Thyroid gland (tissue), 4 donors: ENCODE results near the gene METTL22. TPM values are rescaled to one million over a fixed set of nuclear protein-coding genes. Genes with fewer than 3 reads are reported as not detected.

ENCODE experiments used
- DNase-seq, 2 donors: peaks; one replicate each; pipeline ENCODE4 v3.0.0-alpha.2; 2019
- H3K27ac ChIP-seq, 3 donors: fragments of 200-600 bp; sonication (generic); 1 replicate in 2 of 3; 2 replicates in 1 of 3; pipeline ENCODE4 v1.5.1; 2016 to 2019; ENCODE audit warnings: mild to moderate bottlenecking in 1 of 3, moderate library complexity in 1 of 3
- H3K27me3 ChIP-seq: fragments of 200-600 bp; sonication (generic); one replicate; pipeline ENCODE4 v1.5.1; 2019
- H3K36me3 ChIP-seq, 2 donors: fragments of 200-600 bp; sonication (generic); one replicate each; pipeline ENCODE4 v1.5.1; 2016 to 2019
- H3K4me1 ChIP-seq, 2 donors: fragments of 200-600 bp; sonication (generic); one replicate each; pipeline ENCODE4 v1.5.1; 2017 to 2019
- H3K4me3 ChIP-seq, 3 donors: fragments of 200-600 bp; sonication (generic); replicated peaks in 1 of 3; 1 replicate in 2 of 3; 2 replicates in 1 of 3; pipeline ENCODE4 v1.5.1; 2016; ENCODE audit warnings: mild to moderate bottlenecking in 1 of 3
- H3K9me3 ChIP-seq: fragments of 200-600 bp; sonication (generic); one replicate; pipeline ENCODE4 v1.5.1; 2017
- POLR2A ChIP-seq, 2 donors: fragments of 450-650 bp; IDR thresholded peaks; one replicate each; pipeline ENCODE4 v1.6.1; 2017; ENCODE audit warnings: antibody characterized with exemption in 2 of 2, mild to moderate bottlenecking in 2 of 2, moderate library complexity in 1 of 2
- WGBS, 2 donors: methylation state at CpG; one replicate each; pipeline ENCODE4 v1.1.5; 2017; 5-methylcytosine and 5-hydroxymethylcytosine counted together
- intact Hi-C: fragments of 100-400 bp; cut with DNase I; formaldehyde crosslinking; loops from one replicate; pipeline ENCODE4 v1.15.1; 2023
- total RNA-seq, 4 donors: library from RNA; depleted of rRNA; stranded (reverse); fragments of >200 nt; gene quantifications; one replicate each; pipeline ENCODE4 v1.2.3, GENCODE V29; 2016
- TF ChIP-seq, protein P1 (sequence below), 6 experiments: fragments of 200-600 bp in 3 of 6; fragments of 450-650 bp in 3 of 6; sonication (generic) in 3 of 6; IDR thresholded peaks; one replicate each; pipeline ENCODE4 v1.5.1; 2016 to 2019; ENCODE audit warnings: antibody characterized with exemption in 6 of 6, mild to moderate bottlenecking in 2 of 6, inconsistent platforms in 1 of 6, moderate library complexity in 1 of 6

Gene METTL22
- total RNA-seq, 4 donors from 2014 or later = 16.5 to 43.2 (median 18.8) TPM

DNA sequence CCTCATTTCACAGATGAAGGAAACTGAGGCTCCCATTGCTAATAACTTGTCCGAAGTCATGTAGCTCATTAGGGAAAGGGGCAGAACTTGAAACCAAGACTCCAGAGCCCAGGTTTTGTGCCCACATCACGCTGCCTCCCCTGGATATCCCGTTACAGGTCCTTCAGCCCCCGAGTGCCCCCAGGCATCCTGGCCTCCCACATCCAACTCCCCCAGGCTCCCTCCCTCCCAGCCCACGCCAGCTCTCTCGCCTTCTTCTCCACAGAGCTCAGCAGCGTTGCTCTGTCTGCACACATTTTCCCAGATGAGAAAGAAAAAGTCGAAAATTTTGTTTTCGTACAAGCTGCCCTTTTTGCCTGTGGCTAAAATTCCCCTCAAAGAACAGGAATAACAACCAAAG is 14.3 kb upstream of the METTL22 start:
- Histone ChIP-seq H3K27ac (no peak overlapping the region), H3K4me1 (no peaks in the 10 kb centered on the region), H3K27me3 (peaks cover 3% of the 10 kb centered on the region), H3K36me3 (no peaks in the 10 kb centered on the region), H3K4me3 (no peak overlapping the region), H3K9me3 (no peaks in the 10 kb centered on the region)
- intact Hi-C loops = no loop called here
- WGBS, 2 donors = 70 to 74% methylated on average over 9 of the region's 9 CpGs
- DNase-seq = no peak
- TF ChIP-seq, protein P1, sequence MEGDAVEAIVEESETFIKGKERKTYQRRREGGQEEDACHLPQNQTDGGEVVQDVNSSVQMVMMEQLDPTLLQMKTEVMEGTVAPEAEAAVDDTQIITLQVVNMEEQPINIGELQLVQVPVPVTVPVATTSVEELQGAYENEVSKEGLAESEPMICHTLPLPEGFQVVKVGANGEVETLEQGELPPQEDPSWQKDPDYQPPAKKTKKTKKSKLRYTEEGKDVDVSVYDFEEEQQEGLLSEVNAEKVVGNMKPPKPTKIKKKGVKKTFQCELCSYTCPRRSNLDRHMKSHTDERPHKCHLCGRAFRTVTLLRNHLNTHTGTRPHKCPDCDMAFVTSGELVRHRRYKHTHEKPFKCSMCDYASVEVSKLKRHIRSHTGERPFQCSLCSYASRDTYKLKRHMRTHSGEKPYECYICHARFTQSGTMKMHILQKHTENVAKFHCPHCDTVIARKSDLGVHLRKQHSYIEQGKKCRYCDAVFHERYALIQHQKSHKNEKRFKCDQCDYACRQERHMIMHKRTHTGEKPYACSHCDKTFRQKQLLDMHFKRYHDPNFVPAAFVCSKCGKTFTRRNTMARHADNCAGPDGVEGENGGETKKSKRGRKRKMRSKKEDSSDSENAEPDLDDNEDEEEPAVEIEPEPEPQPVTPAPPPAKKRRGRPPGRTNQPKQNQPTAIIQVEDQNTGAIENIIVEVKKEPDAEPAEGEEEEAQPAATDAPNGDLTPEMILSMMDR (IDR thresholded peaks at IDR 0.05) = no peak
- no peak for TF ChIP-seq POLR2A (IDR thresholded peaks at IDR 0.05)

DNA sequence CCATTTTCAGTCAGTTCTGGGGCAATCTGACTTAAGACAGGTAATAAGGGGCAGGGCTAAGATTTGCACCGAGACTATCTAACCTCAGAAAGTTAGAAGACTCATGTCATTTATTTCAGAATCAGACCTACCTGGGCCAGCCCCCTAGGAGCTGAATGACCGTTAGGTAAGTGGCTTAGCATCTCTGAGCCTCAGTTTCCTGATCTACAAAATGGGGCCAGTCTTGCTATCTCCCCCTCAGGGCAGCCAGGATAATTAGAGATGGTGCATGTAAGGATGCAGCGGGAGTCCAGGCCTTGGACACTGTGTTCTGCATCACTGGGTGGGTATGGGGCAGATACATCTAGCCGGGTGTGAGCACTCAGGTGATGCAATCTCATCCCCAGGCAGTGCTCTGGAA is 10.4 kb upstream of the METTL22 start:
- H3K36me3 ChIP-seq = no peaks in the 10 kb centered on the region
- H3K4me3 ChIP-seq = no peak overlapping the region
- no peaks in the 10 kb centered on the region for H3K4me1 ChIP-seq
- intact Hi-C loops = no loop called here
- no peaks in the 10 kb centered on the region for H3K9me3 ChIP-seq
- no peak overlapping the region for H3K27ac ChIP-seq
- WGBS, 2 donors = 69 to 78% methylated on average over 4 of the region's 4 CpGs
- no peak for DNase-seq
- no peak for TF ChIP-seq POLR2A (IDR thresholded peaks at IDR 0.05)
- TF ChIP-seq, protein P1 (IDR thresholded peaks at IDR 0.05) = no peak
- H3K27me3 ChIP-seq = peaks cover 3% of the 10 kb centered on the region

DNA sequence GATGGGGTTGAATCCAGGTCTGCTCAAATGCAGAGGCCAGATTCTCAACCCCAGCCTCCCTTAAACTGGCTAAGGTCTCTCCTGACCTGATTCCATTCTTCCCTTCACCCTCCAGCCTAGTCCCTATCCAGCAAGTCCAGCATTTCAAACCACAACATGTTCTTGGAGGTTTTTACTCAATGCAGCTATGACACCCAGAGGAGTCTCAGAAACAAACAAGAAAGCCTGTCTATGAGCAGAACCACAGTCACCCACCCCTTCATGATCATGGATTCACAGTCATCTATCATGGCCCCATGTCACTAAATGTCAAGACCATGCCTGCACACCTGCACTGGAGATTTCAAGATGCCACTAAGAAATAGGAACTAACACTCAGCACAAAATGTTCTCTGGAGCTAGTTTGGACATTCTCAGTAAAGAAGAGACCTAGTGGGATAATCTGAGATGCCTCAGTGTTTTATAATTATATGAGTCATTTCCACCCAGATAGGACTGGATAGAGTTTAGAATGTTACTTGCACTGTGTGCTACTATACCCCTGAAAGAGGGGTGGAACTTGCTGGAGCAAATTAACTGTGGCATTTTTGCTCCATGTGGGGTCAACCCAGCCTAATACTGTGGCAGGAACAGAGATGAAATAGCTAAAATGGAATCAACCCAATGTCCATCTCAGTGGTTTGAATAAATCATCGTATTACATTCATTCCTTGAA is 9.5 kb upstream of the METTL22 start:
- intact Hi-C loops = no loop called here
- Histone ChIP-seq H3K9me3 (no peaks in the 10 kb centered on the region), H3K4me1 (no peaks in the 10 kb centered on the region), H3K36me3 (no peaks in the 10 kb centered on the region), H3K27me3 (peaks cover 3% of the 10 kb centered on the region), H3K27ac (no peak overlapping the region), H3K4me3 (no peak overlapping the region)
- 96 to 100% methylated on average over 1 of the region's 1 CpG for WGBS, 2 donors
- TF ChIP-seq, protein P1 (IDR thresholded peaks at IDR 0.05) = no peak
- no peak for TF ChIP-seq POLR2A (IDR thresholded peaks at IDR 0.05)
- no peak for DNase-seq

DNA sequence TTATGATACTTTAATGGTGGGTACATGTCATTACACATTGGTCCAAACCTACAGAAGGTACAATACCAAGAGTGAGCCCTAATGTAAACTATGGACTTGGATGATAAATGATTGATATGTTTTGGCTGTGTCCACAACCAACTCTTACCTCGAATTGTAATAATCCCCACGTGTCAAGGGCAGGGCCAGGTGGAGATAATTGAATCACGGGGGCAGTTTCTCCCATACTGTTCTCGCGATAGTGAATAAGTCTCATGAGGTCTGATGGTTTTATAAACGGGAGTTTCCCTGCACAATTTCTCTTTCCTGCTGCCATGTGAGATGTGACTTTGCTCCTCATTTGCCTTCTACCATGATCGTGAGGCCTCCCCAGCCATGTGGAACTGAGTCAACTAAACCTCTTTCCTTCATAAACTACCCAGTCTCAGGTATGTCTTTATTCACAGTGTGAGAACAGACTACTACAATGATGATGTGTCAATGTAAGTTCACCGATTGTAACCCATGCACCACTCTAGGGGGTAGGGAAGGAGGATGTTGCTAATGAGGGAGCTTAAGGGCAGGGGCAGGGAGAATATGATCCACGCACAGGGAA is 7.0 kb upstream of the METTL22 start:
- Histone ChIP-seq H3K27ac (no peak overlapping the region), H3K36me3 (no peaks in the 10 kb centered on the region), H3K27me3 (peaks cover 3% of the 10 kb centered on the region), H3K9me3 (no peaks in the 10 kb centered on the region), H3K4me1 (no peaks in the 10 kb centered on the region), H3K4me3 (no peak overlapping the region)
- TF ChIP-seq, protein P1 (IDR thresholded peaks at IDR 0.05) = no peak
- TF ChIP-seq POLR2A (IDR thresholded peaks at IDR 0.05) = no peak
- intact Hi-C loops = no loop called here
- WGBS, 2 donors = 60 to 66% methylated on average over 9 of the region's 9 CpGs
- no peak for DNase-seq

DNA sequence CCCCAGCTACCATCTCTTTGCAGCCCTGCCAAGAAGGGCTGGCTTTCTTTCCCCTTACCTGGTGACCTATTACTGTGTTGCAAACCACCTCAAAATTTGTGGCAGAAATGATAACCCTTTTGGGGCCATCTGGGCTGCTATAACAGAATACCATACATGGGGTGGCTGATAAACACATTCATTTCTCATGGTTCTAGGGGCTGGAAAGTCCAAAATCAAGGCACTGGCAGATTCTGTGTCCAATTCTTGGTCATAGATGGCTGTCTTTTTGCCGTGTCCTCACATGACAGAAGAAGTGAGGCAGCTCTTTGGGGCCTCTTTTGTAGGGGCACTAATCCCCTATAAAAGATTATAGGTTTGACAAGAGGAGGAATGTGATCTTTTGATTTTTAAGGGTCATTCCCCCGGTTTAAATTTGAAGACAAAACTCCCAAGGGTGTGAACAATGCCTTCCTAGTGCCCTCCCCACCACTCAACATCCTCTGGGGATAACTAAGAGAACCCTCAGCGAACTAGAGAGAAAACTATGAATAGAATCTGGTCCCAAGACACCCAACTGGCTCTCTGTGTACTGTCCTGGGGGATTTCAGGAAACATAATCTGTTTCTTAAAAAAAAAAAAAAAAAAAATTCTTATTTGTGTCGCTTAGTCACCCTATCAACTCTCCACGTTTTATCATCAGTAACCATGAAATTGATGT is 1.7 kb upstream of the METTL22 start:
- DNase-seq = no peak
- Histone ChIP-seq H3K9me3 (no peaks in the 10 kb centered on the region), H3K27me3 (no peaks in the 10 kb centered on the region), H3K4me1 (peaks cover 9 to 13% of the 10 kb centered on the region in 2 donors), H3K4me3 (no peak overlapping the region), H3K36me3 (no peaks in the 10 kb centered on the region), H3K27ac (no peak overlapping the region)
- WGBS, 2 donors = 78 to 84% methylated on average over 5 of the region's 5 CpGs
- TF ChIP-seq, protein P1 (IDR thresholded peaks at IDR 0.05) = no peak
- TF ChIP-seq POLR2A (IDR thresholded peaks at IDR 0.05) = no peak
- intact Hi-C loops = no loop called here
